Neural crest cell (in vitro differentiated cells): ENCODE data around the gene EGR1. TPM values are rescaled to one million over a fixed set of nuclear protein-coding genes. Genes with fewer than 3 reads are reported as not detected.

Source experiments
- DNase-seq: peaks from one replicate; pipeline ENCODE4 v3.0.0; 2021; ENCODE audit warnings: low read depth, mixed read lengths, low spot score
- H3K27ac Mint-ChIP-seq: one replicate; pipeline ENCODE4 v1.8.0; 2021; ENCODE audit warnings: mild to moderate bottlenecking, mixed read lengths; ENCODE audit not compliant: unreplicated experiment
- H3K27me3 Mint-ChIP-seq: 2 replicates; pipeline ENCODE4 v1.8.0; 2021; ENCODE audit warnings: low read depth, mild to moderate bottlenecking, mixed read lengths
- H3K36me3 Mint-ChIP-seq: 2 replicates; pipeline ENCODE4 v1.8.0; 2021; ENCODE audit warnings: low read depth, mild to moderate bottlenecking, mixed read lengths
- H3K4me1 Mint-ChIP-seq: 2 replicates; pipeline ENCODE4 v1.8.0; 2021; ENCODE audit warnings: mixed read lengths
- H3K4me3 Mint-ChIP-seq: one replicate; pipeline ENCODE4 v1.8.0; 2021; ENCODE audit warnings: mild to moderate bottlenecking, mixed read lengths
- H3K9me3 Mint-ChIP-seq: 2 replicates; pipeline ENCODE4 v1.8.0; 2021; ENCODE audit warnings: mixed read lengths
- CTCF ChIP-seq: fragments of 200-600 bp; sonication (generic); conservative IDR thresholded peaks from 2 replicates; pipeline ENCODE4 v1.5.0; 2021; ENCODE audit warnings: antibody characterized with exemption, mild to moderate bottlenecking
- total RNA-seq: library from RNA; stranded (reverse); gene quantifications from 2 replicates; pipeline ENCODE4 v1.2.1, GENCODE V29; 2021

EGR1 gene
- total RNA-seq, 1 donor from 2014 or later: 21.5 TPM

DNA sequence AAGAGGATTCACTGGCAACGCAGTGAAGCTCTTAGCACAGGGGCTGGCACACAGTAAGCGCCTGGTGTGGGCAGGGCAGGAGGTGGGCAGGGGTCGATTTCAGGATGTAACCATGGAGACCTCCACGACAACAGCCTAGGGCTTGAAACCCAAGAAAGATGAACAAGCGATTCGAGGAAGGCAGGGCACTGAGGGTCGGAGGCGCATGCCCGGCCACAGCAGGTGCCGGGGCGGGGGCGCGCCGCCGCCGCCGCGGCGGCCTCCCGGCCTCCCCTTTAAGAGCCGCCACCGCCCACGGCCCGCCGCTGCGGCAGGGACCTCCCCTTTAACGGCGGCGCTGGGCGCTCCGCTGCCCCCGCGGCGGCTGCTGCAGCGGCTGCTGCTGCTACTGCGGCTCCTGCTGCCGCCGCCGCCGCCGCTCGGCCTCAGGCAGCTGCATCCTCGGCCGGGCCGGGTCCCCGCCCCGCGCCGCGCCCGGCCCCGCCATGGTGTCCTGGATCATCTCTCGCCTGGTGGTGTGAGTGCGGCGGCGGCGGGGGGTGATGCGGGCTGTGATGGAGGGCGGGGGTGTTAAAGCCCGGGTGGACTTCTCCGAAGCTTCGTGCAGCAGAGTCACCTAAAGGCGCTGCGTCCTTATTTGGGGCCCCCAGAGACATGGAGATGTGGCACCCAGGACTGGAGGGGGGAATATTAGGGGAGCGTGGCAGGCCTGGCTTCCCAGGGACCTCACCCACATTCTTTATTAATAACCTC, 26.4 kb upstream of the EGR1 start, which contains the start of gene REEP2:
Gene REEP2, plus strand, starts transcription at position 334 of the 753 bp plus-strand sequence. Its CDS starts 152 bp downstream, at position 486.
- TF ChIP-seq CTCF: no peak
- DNase-seq: peak; percentile 62
- Mint-ChIP-seq H3K4me3 (peak within 1 kb of the TSS; percentile 93), H3K9me3 (no peaks in the 10 kb centered on the region), H3K27me3 (no peaks in the 10 kb centered on the region), H3K4me1 (peaks cover 32% of the 10 kb centered on the region), H3K27ac (peak within 1 kb of the TSS; percentile 96), H3K36me3 (peaks cover 3% of the 10 kb centered on the region)

DNA sequence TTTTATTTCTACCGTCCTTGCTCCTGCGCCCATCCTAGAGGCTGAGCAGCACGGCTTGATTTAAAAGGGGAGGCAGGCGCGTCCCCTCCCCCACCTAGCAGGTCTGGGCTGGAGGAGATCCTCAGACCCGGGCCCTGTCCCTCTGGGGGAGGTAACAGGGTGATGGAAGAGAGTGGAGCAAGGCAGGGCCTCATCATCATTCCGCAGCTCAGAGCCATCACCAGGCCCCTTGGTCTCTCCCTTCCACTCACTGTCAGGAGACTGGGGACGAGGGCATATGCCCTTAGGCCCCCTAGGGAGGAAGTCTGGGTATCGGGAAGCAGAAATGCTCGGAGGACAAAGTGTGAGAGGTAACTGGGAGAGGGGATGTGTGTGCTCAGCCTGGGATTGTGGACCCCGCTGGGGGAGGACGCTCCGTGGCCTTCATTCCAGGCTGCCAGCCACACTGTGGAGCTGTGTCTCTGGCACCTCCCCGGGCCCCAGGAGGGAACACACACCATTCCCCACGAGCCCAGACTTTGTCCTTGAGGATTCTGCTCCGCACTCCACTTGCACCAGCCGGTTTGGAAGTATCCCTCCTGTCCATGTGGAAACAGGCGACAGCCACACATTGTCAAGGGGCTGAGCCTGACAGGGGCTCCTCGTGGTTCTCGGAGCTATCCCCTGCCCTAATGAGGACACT, 25.7 kb upstream of the EGR1 start:
- no peak for TF ChIP-seq CTCF
- Mint-ChIP-seq H3K4me3 (peak overlapping the region; percentile 91), H3K27ac (peak overlapping the region; percentile 93), H3K27me3 (no peaks in the 10 kb centered on the region), H3K4me1 (peaks cover 32% of the 10 kb centered on the region), H3K36me3 (peaks cover 3% of the 10 kb centered on the region), H3K9me3 (no peaks in the 10 kb centered on the region)
- DNase-seq: peak; percentile 28

GRCh38 chr5:138440159-138441073, 24.9 kb upstream of the EGR1 start:
- Mint-ChIP-seq H3K27ac (peak overlapping the region; percentile 93), H3K9me3 (no peaks in the 10 kb centered on the region), H3K27me3 (no peaks in the 10 kb centered on the region), H3K4me1 (peaks cover 32% of the 10 kb centered on the region), H3K4me3 (peak overlapping the region; percentile 91), H3K36me3 (peaks cover 3% of the 10 kb centered on the region)
- TF ChIP-seq CTCF: no peak
- DNase-seq: no peak

GRCh38 chr5:138441221-138441620, 24.1 kb upstream of the EGR1 start:
- Mint-ChIP-seq H3K4me3 (peak overlapping the region; percentile 78), H3K9me3 (no peaks in the 10 kb centered on the region), H3K27ac (no peak overlapping the region), H3K4me1 (peaks cover 32% of the 10 kb centered on the region), H3K36me3 (no peaks in the 10 kb centered on the region), H3K27me3 (no peaks in the 10 kb centered on the region)
- no peak for DNase-seq
- no peak for TF ChIP-seq CTCF

DNA sequence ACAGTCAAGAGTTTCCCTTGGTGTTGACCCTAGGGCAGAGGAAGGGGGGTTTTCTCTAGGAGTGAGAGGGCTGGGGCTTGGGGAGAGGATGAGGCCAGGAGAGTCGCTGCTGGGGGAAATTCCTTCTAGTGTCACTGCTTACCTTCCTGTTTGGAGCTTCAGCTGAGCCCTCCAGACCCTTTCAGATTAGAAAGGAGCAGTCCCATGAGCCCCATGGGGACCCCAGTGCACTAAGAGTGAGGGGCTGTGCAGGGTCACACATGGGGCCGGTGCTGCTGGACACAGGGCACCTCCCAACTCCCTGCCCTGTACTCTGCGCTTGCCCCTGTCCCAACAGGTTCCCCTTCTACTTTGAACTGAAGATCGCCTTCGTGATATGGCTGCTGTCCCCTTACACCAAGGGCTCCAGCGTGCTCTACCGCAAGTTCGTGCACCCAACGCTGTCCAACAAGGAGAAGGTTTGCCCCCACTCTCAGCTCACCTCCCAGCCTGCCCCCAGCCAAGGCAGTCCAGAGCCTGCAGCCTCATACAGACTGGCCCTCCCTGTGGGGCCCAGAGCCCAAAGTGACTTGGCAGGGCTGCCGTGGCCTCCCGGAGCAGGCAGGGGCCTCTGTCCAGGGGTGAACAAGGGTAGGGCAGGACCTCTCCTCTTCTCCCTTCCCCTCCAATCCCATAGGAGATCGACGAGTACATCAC, 21.1 kb upstream of the EGR1 start:
- Mint-ChIP-seq H3K27me3 (no peaks in the 10 kb centered on the region), H3K4me3 (no peak overlapping the region), H3K9me3 (no peaks in the 10 kb centered on the region), H3K27ac (peak overlapping the region; percentile 84), H3K4me1 (peaks cover 29% of the 10 kb centered on the region), H3K36me3 (no peaks in the 10 kb centered on the region)
- no peak for DNase-seq
- no peak for TF ChIP-seq CTCF
